ENCODE data around the gene MAP3K7CL.

The MAP3K7CL gene

GRCh38 chr21:29130270-29130969 lies at the start of gene MAP3K7CL:
Gene MAP3K7CL (plus strand): TSS chr21:29130644. CDS start chr21:29133345, 2,701 bp downstream.
- DNase-seq = no peak
- no peak for ATAC-seq

- ATAC-seq = no peak
- no peak for DNase-seq
These were observed 48.2 kb upstream of the MAP3K7CL start for GRCh38 chr21:29082046-29082815.

- ATAC-seq = no peak
- DNase-seq = no peak
These were observed 47.1 kb upstream of the MAP3K7CL start for GRCh38 chr21:29083306-29083705.

- ATAC-seq (no peak), DNase-seq (no peak)
These were observed 46.1 kb upstream of the MAP3K7CL start for GRCh38 chr21:29084372-29084771.

GRCh38 chr21:29085106-29085752 lies 45.2 kb upstream of the MAP3K7CL start:
- DNase-seq (no peak), ATAC-seq (no peak)

GRCh38 chr21:29091033-29091432 lies 39.4 kb upstream of the MAP3K7CL start:
- DNase-seq = no peak
- ATAC-seq = no peak

GRCh38 chr21:29092102-29092959 lies 38.1 kb upstream of the MAP3K7CL start:
- ATAC-seq (no peak), DNase-seq (no peak)

- ATAC-seq (no peak), DNase-seq (no peak)
These were observed 34.0 kb upstream of the MAP3K7CL start for GRCh38 chr21:29096218-29097015.

GRCh38 chr21:29098156-29098555 lies 32.3 kb upstream of the MAP3K7CL start:
- no peak for ATAC-seq
- DNase-seq = no peak

GRCh38 chr21:29102791-29103257 lies 27.6 kb upstream of the MAP3K7CL start:
- ATAC-seq (no peak), DNase-seq (no peak)

GRCh38 chr21:29104239-29104708 lies 26.2 kb upstream of the MAP3K7CL start:
- ATAC-seq (no peak), DNase-seq (no peak)

- ATAC-seq (no peak), DNase-seq (no peak)
These were observed 25.2 kb upstream of the MAP3K7CL start for GRCh38 chr21:29105218-29105617.

GRCh38 chr21:29114765-29115500 lies 15.5 kb upstream of the MAP3K7CL start:
- DNase-seq = no peak
- ATAC-seq = no peak

- DNase-seq = no peak
- ATAC-seq = no peak
These were observed 14.5 kb upstream of the MAP3K7CL start for GRCh38 chr21:29115899-29116298.

- DNase-seq (no peak), ATAC-seq (no peak)
These were observed 13.0 kb upstream of the MAP3K7CL start for GRCh38 chr21:29117372-29117955.

- DNase-seq (no peak), ATAC-seq (no peak)
These were observed 8.7 kb upstream of the MAP3K7CL start for GRCh38 chr21:29121759-29122158.

GRCh38 chr21:29124645-29125044 lies 5.8 kb upstream of the MAP3K7CL start:
- no peak for ATAC-seq
- no peak for DNase-seq

- no peak for ATAC-seq
- no peak for DNase-seq
These were observed 5.3 kb upstream of the MAP3K7CL start for GRCh38 chr21:29125191-29125590.

GRCh38 chr21:29125979-29126378 lies 4.5 kb upstream of the MAP3K7CL start:
- no peak for ATAC-seq
- DNase-seq = no peak

GRCh38 chr21:29133241-29133640 lies 2.8 kb downstream of the MAP3K7CL start:
- ATAC-seq (no peak), DNase-seq (no peak)
